Thoracic aorta (tissue), 2 donors: ENCODE results near the gene ADAM22. TPM values are rescaled to one million over a fixed set of nuclear protein-coding genes. Genes with fewer than 3 reads are reported as not detected.

Source experiments
- ATAC-seq: fragments of 150-250 bp; one replicate; pipeline ENCODE4 v1.8.0; 2017; ENCODE audit warnings: low read depth; ENCODE audit not compliant: insufficient number of reproducible peaks, low FRiP score
- DNase-seq: peaks from one replicate; pipeline ENCODE4 v3.0.0-alpha.2; 2020; ENCODE audit warnings: low spot score
- H3K27ac ChIP-seq, 2 donors: fragments of 200-600 bp; sonication (generic); 1 replicate in 1 of 2; 2 replicates in 1 of 2; pipeline ENCODE4 v1.5.1; 2016; ENCODE audit warnings: mild to moderate bottlenecking in 2 of 2, moderate library complexity in 2 of 2
- H3K27me3 ChIP-seq: fragments of 200-600 bp; sonication (generic); replicated peaks from 2 replicates; pipeline ENCODE4 v1.6.0; 2016; ENCODE audit warnings: mild to moderate bottlenecking; ENCODE audit not compliant: insufficient read depth
- H3K36me3 ChIP-seq: fragments of 200-600 bp; sonication (generic); one replicate; pipeline ENCODE4 v1.5.1; 2016
- H3K4me1 ChIP-seq, 2 donors: fragments of 200-600 bp; sonication (generic); 1 replicate in 1 of 2; 2 replicates in 1 of 2; pipeline versions ENCODE4 v1.5.1 to v1.6.0; 2016; ENCODE audit warnings: low read depth in 2 of 2, mild to moderate bottlenecking in 1 of 2; ENCODE audit not compliant: control insufficient read depth in 1 of 2
- H3K4me3 ChIP-seq: fragments of 200-600 bp; sonication (generic); 2 replicates; pipeline ENCODE4 v1.5.1; 2016; ENCODE audit warnings: mild to moderate bottlenecking
- H3K9me3 ChIP-seq: fragments of 200-600 bp; sonication (generic); 2 replicates; pipeline ENCODE4 v1.5.1; 2016
- CTCF ChIP-seq: fragments of 200-600 bp; sonication (generic); IDR thresholded peaks from one replicate; pipeline ENCODE4 v1.5.1; 2019; ENCODE audit warnings: antibody characterized with exemption
- total RNA-seq, 2 donors: library from RNA; depleted of rRNA; stranded (reverse); fragments of >200 nt; gene quantifications; one replicate each; pipeline versions ENCODE4 v1.1.0 to v1.2.3, GENCODE V29; 2016

ADAM22 gene
- total RNA-seq, 2 donors from 2014 or later = 5.0 to 5.4 TPM

GRCh38 chr7:88185650-88186049 lies 251.6 kb downstream of the ADAM22 start:
- Histone ChIP-seq H3K4me3 (no peak overlapping the region), H3K9me3 (no peaks in the 10 kb centered on the region), H3K4me1 (peaks cover 7 to 12% of the 10 kb centered on the region in 2 donors), H3K36me3 (no peaks in the 10 kb centered on the region), H3K27me3 (no peaks in the 10 kb centered on the region), H3K27ac (no peak overlapping the region)
- ATAC-seq = no peak
- no peak for TF ChIP-seq CTCF
- no peak for DNase-seq

DNA sequence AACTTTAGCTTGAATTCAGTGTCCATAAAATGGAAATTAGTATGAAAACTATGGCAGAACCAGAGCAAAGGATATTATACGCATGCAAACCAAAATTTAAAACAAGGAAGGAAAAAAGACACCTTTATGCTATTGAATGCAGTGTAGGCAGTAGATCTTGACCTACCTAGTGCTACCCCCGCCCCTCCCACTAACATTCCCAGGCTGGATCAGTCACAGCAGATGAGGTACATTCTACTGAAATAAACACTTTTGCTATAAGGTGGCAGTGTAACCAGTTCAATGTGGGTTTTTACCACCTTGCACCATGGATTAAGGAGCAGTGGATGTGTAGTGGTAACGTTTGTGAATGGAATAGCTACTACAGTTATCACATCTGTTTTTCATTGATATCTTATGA lies 257.9 kb downstream of the ADAM22 start:
- Histone ChIP-seq H3K9me3 (no peaks in the 10 kb centered on the region), H3K4me3 (no peak overlapping the region), H3K27ac (no peak overlapping the region), H3K36me3 (no peaks in the 10 kb centered on the region), H3K4me1 (no peaks in the 10 kb centered on the region), H3K27me3 (no peaks in the 10 kb centered on the region)
- no peak for ATAC-seq
- DNase-seq = no peak
- no peak for TF ChIP-seq CTCF

DNA sequence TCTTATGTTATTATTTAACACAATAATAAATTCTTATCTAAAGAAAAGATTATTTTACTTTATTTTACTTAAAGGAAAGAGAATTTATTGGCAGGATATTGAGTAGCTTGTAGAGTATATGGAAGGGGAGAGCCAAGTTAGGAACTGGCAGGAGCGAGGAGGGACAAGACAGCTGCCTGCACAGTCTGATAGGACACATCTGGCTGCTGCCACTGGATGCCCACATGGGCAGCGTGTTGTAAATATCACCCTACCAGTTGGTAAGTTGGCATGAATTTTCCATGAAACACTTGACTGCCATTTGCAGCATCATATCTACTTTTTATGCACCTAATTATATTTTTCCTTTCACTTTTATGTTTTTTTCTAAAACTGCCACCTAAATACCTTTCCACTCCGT lies 266.2 kb downstream of the ADAM22 start:
- no peak overlapping the region for H3K4me3 ChIP-seq
- DNase-seq (no peak), ATAC-seq (no peak)
- no peaks in the 10 kb centered on the region for H3K9me3 ChIP-seq
- H3K27me3 ChIP-seq = no peaks in the 10 kb centered on the region
- no peaks in the 10 kb centered on the region for H3K4me1 ChIP-seq
- H3K27ac ChIP-seq = no peak overlapping the region
- H3K36me3 ChIP-seq = peaks cover 11% of the 10 kb centered on the region
- no peak for TF ChIP-seq CTCF

DNA sequence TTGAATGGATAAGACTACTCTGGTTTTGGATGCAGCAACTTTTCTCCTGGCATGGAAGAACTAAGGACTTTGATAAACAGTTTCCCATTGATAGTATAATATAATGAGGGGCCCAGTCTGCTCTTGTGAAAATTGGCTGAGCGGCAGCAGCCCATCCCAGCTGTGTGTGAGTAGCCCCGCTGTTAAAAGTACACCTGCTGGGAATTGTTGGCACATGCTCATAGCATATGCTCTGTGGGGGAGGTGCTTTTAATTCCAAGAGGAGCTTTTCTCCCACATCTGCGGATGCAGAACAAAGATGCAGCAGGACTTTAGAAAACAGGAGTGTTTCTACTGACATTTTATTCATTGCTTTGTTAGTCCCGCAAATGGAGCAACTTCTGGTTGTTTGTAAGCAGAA lies 266.7 kb downstream of the ADAM22 start:
- no peaks in the 10 kb centered on the region for H3K9me3 ChIP-seq
- H3K27ac ChIP-seq = no peak overlapping the region
- ATAC-seq (no peak), DNase-seq (no peak)
- H3K27me3 ChIP-seq = no peaks in the 10 kb centered on the region
- H3K36me3 ChIP-seq = peaks cover 14% of the 10 kb centered on the region
- no peak overlapping the region for H3K4me3 ChIP-seq
- H3K4me1 ChIP-seq = no peaks in the 10 kb centered on the region
- no peak for TF ChIP-seq CTCF

- no peak overlapping the region for H3K4me3 ChIP-seq
- H3K27me3 ChIP-seq = no peaks in the 10 kb centered on the region
- H3K36me3 ChIP-seq = peaks cover 19% of the 10 kb centered on the region
- no peak overlapping the region for H3K27ac ChIP-seq
- TF ChIP-seq CTCF = no peak
- no peak for ATAC-seq
- no peaks in the 10 kb centered on the region for H3K9me3 ChIP-seq
- no peaks in the 10 kb centered on the region for H3K4me1 ChIP-seq
- no peak for DNase-seq
Measured at GRCh38 chr7:88201305-88201704, 267.3 kb downstream of the ADAM22 start.
